K562 (cell line): ENCODE data around the gene PRKAR2B.

ENCODE experiments used
- ARNT ChIP-seq, 2 experiments: fragments of 450-650 bp; IDR thresholded peaks; 2 replicates each; pipeline ENCODE4 v1.6.1; 2016; ENCODE audit warnings: mild to moderate bottlenecking in 1 of 2
- ATF1 ChIP-seq, 2 experiments: fragments of 450-650 bp in 1 of 2; IDR thresholded peaks; 2 replicates each; pipeline ENCODE4 v1.6.1; 2016; ENCODE audit warnings: missing compliant biosample characterization in 1 of 2, missing genetic modification characterization in 1 of 2
- BRCA1 ChIP-seq, 2 experiments: fragments of 450-650 bp in 1 of 2; sonication (generic) in 1 of 2; formaldehyde crosslinking in 1 of 2; IDR thresholded peaks; 2 replicates each; pipeline versions ENCODE4 v1.5.0 to v1.6.1; 2017 to 2020; ENCODE audit warnings: mild to moderate bottlenecking in 1 of 2, missing genetic modification reagents in 1 of 2
- BRF1 ChIP-seq: IDR thresholded peaks from 3 replicates; pipeline ENCODE4 v1.6.1; 2011; ENCODE audit warnings: borderline replicate concordance, mild to moderate bottlenecking; ENCODE audit not compliant: insufficient read length; ENCODE audit errors: extremely low read depth
- CBFB ChIP-seq: sonication (generic); formaldehyde crosslinking; IDR thresholded peaks from 2 replicates; pipeline ENCODE4 v1.4.0; 2020; ENCODE audit warnings: mild to moderate bottlenecking, missing genetic modification reagents
- CTCF ChIP-seq, 3 experiments: IDR thresholded peaks in 2 of 3; conservative IDR thresholded peaks in 1 of 3; 2 replicates each; pipeline ENCODE4 v1.5.1; 2011 to 2012; ENCODE audit warnings: low read length in 3 of 3, mild to moderate bottlenecking in 3 of 3, control low read depth in 2 of 3, improper control_type of control experiment in 1 of 3, inconsistent platforms in 1 of 3, low read depth in 1 of 3, mixed read lengths in 1 of 3, moderate library complexity in 1 of 3; ENCODE audit not compliant: insufficient read depth in 2 of 3
- E4F1 ChIP-seq: fragments of 250-450 bp; sonication (Bioruptor Pico); IDR thresholded peaks from 2 replicates; pipeline ENCODE4 v1.5.0; 2021; ENCODE audit warnings: mild to moderate bottlenecking, borderline replicate concordance
- FOSL1 ChIP-seq: fragments of 200-800 bp; sonication (Bioruptor generic); conservative IDR thresholded peaks from 2 replicates; pipeline ENCODE4 v1.6.1; 2016; ENCODE audit warnings: missing genetic modification characterization, missing compliant biosample characterization
- RCOR1 ChIP-seq, 2 experiments: IDR thresholded peaks; 2 replicates each; pipeline ENCODE4 v1.6.1; 2012; ENCODE audit warnings: low read depth in 2 of 2, low read length in 2 of 2, borderline replicate concordance in 1 of 2, improper control_type of control experiment in 1 of 2
- ZNF232 ChIP-seq: sonication (generic); formaldehyde crosslinking; IDR thresholded peaks from 2 replicates; pipeline ENCODE4 v1.8.0; 2022; ENCODE audit warnings: mild to moderate bottlenecking, missing genetic modification reagents
- ZNF277 ChIP-seq: fragments of 250-450 bp; sonication (Bioruptor Pico); IDR thresholded peaks from 2 replicates; pipeline ENCODE4 v1.8.0; 2022; ENCODE audit warnings: inconsistent platforms, mild to moderate bottlenecking, moderate library complexity, borderline replicate concordance
- ZNF407 ChIP-seq: fragments of 450-650 bp; IDR thresholded peaks from 2 replicates; pipeline ENCODE4 v1.6.1; 2016; ENCODE audit warnings: low read depth

GRCh38 chr7:107039199-107039900 is 5.2 kb upstream of the PRKAR2B start:
- TF ChIP-seq E4F1, result no peak
- TF ChIP-seq ZNF232 (CRISPR knock-in tag), result no peak
- 0 out of 6 replicates have a peak, but pooled peaks of 1 of the 3 experiments have one; percentile 4 for TF ChIP-seq CTCF (IDR thresholded peaks at IDR 0.05 in 2 of 3, conservative IDR thresholded peaks at IDR 0.05 in 1 of 3; ENCODE audit: insufficient read depth in 2 of 3, low read depth in 1 of 3, low read length in 3 of 3)
- TF ChIP-seq RCOR1 (IDR thresholded peaks at IDR 0.05; ENCODE audit: borderline replicate concordance in 1 of 2, low read depth in 2 of 2, low read length in 2 of 2), result peak in 1 of 2 experiments; percentile 81; a peak in 2 of 4 replicates
- no peak for TF ChIP-seq ZNF277 (CRISPR knock-in tag)
- TF ChIP-seq BRCA1 (IDR thresholded peaks at IDR 0.05), result no peak
- TF ChIP-seq BRCA1 (CRISPR knock-in tag; IDR thresholded peaks at IDR 0.05), result no peak
- TF ChIP-seq ZNF407, result no peak
- TF ChIP-seq ATF1 (CRISPR knock-in tag; IDR thresholded peaks at IDR 0.05), result no peak
- no peak for TF ChIP-seq ATF1 (tag; IDR thresholded peaks at IDR 0.05)
- no peak for TF ChIP-seq BRF1
- no peak for TF ChIP-seq CBFB
- TF ChIP-seq ARNT (IDR thresholded peaks at IDR 0.05), result no peak
- TF ChIP-seq FOSL1 (tag), result peak; percentile 38
